DMS114 treated with DMSO at 0.1 percent for 48 hours (cell line): ENCODE data around the gene JPT1.
"Not testable (repeated sequence)": the region's sequence is repeated elsewhere in the genome, so short reads cannot be mapped to it uniquely, and the experiment has no call there.

ENCODE experiments used
- DNase-seq: peaks from one replicate; lab custom pipeline; 2025; ENCODE audit not compliant: unreplicated experiment; lab: John Stamatoyannopoulos, UW

JPT1 gene, protein sequence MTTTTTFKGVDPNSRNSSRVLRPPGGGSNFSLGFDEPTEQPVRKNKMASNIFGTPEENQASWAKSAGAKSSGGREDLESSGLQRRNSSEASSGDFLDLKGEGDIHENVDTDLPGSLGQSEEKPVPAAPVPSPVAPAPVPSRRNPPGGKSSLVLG

DNA sequence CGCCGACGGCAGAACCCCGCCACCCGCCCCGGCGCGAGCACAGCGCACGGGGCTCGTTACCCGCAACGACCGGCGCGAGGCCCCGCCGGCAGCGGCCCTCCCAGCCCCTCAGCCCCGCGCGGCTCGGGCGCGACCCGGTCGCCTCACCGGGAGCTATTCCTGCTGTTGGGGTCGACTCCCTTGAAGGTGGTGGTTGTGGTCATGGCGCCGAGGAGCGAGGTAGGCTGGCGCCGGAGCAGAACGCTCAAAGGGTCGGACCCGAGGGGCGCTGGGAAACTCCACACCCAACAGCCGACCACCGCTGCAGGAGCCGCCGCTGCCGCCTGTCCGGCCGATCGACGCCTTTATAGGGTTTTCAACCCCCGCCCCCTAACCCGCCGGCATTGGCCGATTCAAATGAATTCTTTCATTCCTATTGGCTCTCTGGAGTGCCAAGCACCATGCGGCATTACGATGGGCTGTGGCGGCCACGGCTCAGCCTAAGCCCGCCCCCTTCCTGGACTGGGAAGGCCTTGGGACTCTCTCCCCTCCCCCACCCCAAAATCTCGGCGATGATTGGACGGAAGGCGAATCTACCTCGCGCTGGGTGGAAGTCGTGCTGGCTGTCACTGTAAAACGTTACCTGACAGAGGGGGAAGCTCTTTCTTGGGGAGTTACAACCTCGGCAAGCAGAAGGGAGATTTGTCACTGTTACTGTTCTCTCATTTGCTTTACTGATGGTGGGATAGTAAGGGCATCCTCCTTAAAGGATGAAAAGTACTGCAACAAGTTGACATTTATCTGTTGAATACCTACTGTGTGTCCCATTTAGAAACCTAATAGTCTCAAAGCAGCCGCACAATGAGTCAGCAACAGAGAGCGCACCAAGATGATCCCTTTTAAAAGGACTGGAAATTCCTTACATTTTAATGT lies at the start of gene JPT1:
JPT1 (minus strand) TSS at position 318 of the 912 bp plus-strand sequence; CDS start at position 203, 115 bp downstream.
- DNase-seq, result peak; percentile 91

DNA sequence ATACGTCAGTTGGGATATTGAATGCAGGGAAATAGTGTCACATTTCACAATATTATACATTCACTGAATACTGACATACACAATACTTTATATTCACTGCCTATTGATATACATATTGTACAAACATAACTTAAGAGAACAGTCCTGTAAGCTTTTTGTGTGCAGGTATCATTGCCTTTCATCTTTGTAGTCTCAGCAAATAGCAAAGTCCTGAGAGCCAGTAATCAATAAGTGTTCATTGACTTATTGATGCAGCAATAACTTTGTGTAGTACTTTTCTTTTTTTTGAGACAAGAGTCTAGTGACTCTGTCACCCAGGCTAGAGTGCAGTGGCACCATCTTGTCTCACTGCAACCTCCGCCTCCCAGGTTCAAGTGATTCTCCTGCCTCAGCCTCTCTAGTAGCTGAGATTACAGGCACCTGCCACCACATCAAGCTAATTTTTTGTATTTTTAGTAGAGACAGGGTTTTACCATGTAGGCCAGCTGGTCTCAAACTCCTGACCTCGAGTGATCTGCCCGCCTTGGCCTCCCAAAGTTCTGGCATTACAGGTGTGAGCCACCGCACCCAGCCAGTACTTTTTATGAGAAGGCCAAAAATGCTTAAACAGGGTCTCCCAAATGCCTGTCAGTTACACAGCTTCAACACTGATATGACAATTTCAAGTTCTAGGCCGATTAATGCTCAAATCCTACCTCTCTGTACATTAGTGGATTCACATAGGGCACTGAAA lies 45.7 kb upstream of the JPT1 start:
- DNase-seq, result no peak

DNA sequence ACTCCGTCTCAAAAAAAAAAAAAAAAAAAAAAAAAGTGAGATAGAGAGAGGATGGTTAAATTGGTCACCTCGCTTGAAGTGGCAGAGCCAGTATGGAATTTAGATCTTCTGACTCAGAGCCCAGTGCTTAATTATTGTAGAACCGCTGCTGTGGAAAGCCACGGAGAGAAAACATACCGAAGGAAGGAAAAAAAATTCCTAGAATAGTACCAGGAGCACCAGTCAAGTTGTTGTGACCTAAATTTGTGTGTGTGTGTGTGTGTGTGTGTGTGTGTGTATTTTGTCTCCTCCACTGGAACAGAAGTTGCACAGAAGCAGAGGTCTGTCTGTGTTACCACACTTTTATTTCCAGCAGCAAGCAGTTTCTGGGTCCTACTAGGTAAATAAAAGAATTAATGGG lies 40.6 kb upstream of the JPT1 start:
- no peak for DNase-seq

DNA sequence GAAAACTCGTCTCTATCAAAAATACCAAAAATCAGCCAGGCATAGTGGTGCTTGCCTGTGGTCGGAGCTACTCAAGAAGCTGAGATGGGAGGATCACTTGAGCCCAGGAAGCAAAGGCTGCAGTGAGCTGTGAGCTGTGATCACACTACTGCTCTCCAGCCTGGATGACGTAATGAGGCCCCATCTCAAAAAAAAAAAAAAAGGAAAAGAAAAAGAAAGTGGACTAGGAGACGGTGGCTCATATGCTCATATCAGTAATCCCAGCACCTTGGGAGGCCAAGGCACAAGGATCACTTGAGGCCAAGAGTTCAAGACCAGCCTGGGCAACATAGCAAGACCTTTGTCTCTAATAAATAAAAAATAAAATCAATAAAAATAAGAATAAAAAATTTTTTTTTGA lies 37.3 kb upstream of the JPT1 start:
- DNase-seq, result no peak

DNA sequence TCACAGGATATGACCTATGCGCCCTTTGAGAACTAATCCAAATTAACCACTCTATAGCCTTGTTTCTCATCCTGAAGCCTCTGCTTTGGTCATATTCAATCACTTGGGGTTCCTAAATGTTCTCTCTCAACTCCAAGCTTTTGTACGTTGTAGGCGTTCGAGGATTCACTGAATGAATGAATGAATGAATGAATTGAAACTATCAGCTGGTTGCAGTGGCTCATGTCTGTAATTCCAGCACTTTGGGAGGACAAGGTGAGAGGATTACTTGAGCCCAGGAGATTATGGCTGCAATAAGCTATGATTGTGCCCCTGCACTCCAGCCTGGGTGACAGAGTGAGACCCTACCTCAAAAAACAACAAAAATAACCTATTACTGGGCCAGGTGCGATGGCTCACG lies 34.3 kb upstream of the JPT1 start:
- no peak for DNase-seq

DNA sequence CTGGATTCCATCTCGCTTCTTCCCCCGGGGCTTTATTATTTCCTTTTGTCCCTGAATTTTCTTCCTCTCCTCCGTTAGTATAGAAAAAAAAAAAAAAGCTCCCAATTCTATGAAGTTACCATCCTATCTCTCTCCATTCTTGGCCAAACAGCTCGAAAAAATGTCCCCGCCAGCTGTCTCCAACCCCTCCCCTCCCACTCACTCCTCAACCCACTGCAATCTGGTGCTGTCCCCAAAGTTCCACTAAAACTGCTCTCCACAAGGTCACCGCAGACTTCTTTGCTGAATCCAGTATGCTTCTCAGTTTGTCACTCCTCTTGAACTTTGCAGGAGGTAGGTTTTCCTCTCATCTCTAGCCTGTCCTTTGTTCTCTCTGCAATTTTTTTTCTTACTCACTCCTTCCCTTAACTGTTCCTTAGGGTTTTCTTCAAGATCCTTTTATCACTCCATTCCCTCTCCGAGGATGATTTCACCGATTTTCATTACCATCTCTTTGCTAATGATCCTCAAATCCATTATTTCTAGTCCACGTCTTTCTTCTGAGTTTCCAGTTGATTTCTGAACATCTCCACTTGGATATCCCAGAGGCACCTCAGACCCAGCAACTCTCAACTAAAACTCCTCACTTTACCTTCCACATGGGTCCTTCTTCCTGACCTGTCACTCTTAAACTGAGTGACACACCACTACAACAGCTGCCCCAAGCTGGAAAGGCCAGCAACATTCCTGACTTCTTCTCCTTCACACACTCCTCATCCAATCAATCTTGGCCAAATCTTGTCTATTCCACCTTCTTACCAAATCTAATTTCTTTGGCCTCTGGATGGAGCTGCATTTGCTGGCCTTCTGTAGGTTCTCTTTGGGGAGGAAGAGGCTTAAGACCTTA lies 29.9 kb upstream of the JPT1 start:
- DNase-seq, result no peak

DNA sequence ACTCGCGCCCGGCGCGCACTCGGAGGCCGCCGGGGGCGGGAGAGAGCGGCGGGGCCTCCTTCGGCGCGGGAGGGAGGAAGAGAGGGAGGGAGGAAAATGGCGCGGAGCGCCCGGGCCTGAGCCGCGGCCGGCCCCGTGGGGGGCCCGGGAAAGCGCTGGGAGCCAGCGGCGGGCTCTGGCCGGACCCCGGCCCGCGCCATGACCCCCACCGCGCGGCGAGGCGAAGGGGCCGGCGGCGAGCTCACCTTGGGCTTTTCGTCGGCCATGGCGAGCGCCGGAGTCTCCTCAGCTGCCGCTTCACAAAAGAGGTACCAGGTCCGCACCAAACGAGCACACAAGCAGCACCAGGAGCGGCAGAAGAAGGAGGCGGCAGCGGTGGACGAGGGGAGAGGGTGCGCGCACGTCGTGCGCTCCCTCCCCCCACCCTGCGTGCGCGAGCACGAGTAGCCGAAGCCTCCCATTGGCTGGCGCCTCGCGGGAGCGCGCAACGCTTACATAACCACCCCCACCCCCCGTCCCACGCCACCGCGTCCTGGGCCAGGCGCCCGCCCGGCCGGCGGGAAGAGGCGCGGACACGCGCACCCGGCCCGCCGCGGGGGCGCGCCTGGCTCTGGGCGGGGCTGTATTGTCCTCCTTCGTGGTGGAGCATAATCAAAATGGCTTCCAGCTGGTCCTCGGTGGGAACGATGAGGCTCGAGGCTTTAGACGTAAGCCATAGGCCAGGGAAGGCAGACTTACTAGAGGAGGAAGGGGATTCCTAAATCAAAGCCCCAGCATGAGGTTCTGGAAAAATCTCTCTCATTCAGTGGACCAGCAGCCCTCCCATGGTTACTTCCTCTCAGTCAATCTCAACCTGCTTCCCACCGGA lies 28.5 kb upstream of the JPT1 start, which contains the start of gene SUMO2:
SUMO2 (minus strand) TSS at position 391 of the 868 bp plus-strand sequence; CDS start at position 266, 125 bp downstream.
- DNase-seq, result peak; percentile 69

GRCh38 chr17:75182319-75182568 lies 27.9 kb upstream of the JPT1 start:
- no peak for DNase-seq

- DNase-seq, result no peak
Observed at GRCh38 chr17:75181608-75182318, 27.5 kb upstream of the JPT1 start.

GRCh38 chr17:75181110-75181509 lies 26.8 kb upstream of the JPT1 start:
- DNase-seq, result no peak

- no peak for DNase-seq
Observed at GRCh38 chr17:75178453-75178852, 24.1 kb upstream of the JPT1 start.

DNA sequence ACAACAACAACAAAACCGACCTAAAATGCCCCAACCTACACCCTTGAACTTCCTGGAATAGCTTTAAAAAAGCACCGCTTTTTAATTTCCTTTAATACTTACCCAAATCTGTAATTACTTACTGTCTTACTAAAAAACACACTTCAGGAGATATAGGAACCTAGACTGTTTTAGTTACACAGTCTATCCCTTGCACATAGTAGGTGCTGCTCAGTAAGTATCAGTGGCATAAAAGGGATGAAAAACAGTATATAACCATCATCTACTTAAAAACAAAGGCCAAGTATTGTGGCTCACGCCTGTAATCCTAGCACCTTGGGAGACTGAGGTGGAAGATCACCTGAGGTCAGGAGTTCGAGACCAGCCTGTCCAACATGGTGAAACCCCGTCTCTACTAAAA lies 22.3 kb upstream of the JPT1 start:
- DNase-seq, result no peak

GRCh38 chr17:75174996-75175395 lies 20.7 kb upstream of the JPT1 start:
- DNase-seq, result no peak

- no peak for DNase-seq
Observed at GRCh38 chr17:75173526-75173925, 19.2 kb upstream of the JPT1 start.

DNA sequence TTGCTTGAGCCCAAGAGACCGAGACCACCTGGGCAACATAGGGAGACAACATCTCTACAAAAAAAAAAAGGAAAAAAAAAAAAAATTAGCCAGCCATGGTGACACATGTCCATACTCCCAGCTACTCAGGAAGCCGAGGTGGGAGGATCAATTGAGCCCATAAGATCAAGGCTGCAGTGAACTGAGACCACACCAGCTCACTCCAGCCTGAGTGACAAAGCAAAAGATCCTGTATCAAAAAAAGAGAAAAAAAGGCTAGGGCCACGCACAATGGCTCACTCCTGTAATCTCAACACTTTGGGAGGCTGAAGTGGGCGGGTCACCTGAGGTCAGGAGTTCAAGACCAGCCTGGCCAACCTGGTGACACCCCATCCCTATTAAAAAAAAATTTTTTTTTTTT lies 14.7 kb upstream of the JPT1 start:
- DNase-seq, result no peak

GRCh38 chr17:75164606-75165005 lies 10.3 kb upstream of the JPT1 start:
- not testable (repeated sequence) for DNase-seq

- no peak for DNase-seq
Observed at GRCh38 chr17:75163074-75163473, 8.8 kb upstream of the JPT1 start.

DNA sequence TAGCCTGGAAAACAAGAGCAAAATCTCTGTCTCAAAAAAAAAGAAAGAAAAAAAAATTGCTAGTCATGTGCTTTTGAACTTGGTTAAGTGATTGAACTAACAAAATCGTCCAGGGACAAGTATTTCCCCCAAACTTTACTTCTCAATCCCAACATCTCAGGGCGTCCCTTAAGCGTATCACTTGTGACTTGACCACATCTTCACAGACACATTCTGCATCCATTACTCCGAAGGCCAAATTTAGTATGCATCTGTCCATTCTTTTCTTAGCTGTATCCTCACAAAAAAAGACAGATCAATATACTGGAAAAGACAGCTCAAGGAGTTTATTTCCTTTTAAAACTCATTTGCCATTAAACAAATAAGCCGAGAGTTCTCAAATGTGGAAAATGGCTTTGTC lies 5.9 kb upstream of the JPT1 start:
- no peak for DNase-seq

GRCh38 chr17:75159196-75160031 lies 5.1 kb upstream of the JPT1 start:
- no peak for DNase-seq
